C4-2B (cell line): ENCODE results near the gene C13orf46.

Experiments used
- CTCF ChIP-seq: fragments of 450-650 bp; conservative IDR thresholded peaks from 2 replicates; pipeline ENCODE4 v1.5.1; 2017; ENCODE audit warnings: mild to moderate bottlenecking
- ZFX ChIP-seq: fragments of 450-650 bp; IDR thresholded peaks from 2 replicates; pipeline ENCODE4 v1.6.1; 2017

- TF ChIP-seq CTCF (no peak), ZFX (no peak)
These were observed 18.2 kb downstream of the C13orf46 start for GRCh38 chr13:113955691-113956090.
